GM23338 (cell line): ENCODE results near the gene ZFYVE28. TPM values are rescaled to one million over a fixed set of nuclear protein-coding genes. Genes with fewer than 3 reads are reported as not detected.

Source experiments
- ATAC-seq: fragments of 200-7000 bp; cut with Tn5 transposase; 3 replicates; pipeline ENCODE4 v1.9.1; 2020
- DNase-seq: peaks from one replicate; pipeline ENCODE4 v3.0.0-alpha.2; 2015; ENCODE audit warnings: low spot score
- H2AFZ ChIP-seq: fragments of 200-600 bp; sonication (generic); 2 replicates; pipeline ENCODE4 v1.8.0; 2016; ENCODE audit warnings: antibody characterized with exemption, mild to moderate bottlenecking, moderate library complexity
- H3F3A ChIP-seq: fragments of 200-600 bp; sonication (generic); replicated peaks from 2 replicates; pipeline ENCODE4 v1.8.0; 2017; ENCODE audit warnings: antibody characterized with exemption, mixed run types, low read depth
- H3K27ac ChIP-seq: fragments of 200-600 bp; sonication (generic); 2 replicates; pipeline ENCODE4 v1.6.1; 2016; ENCODE audit warnings: low read depth
- H3K27me3 ChIP-seq: fragments of 200-600 bp; sonication (generic); 2 replicates; pipeline ENCODE4 v1.8.0; 2016; ENCODE audit warnings: mild to moderate bottlenecking, mixed run types, moderate library complexity; ENCODE audit not compliant: insufficient read depth
- H3K36me3 ChIP-seq: fragments of 200-600 bp; sonication (generic); 2 replicates; pipeline ENCODE4 v1.8.0; 2016; ENCODE audit warnings: mild to moderate bottlenecking; ENCODE audit not compliant: insufficient read depth
- H3K4me1 ChIP-seq: fragments of 200-600 bp; sonication (generic); 2 replicates; pipeline ENCODE4 v1.8.0; 2016; ENCODE audit warnings: mild to moderate bottlenecking, moderate library complexity; ENCODE audit not compliant: insufficient read depth
- H3K4me2 ChIP-seq: fragments of 200-600 bp; sonication (generic); 2 replicates; pipeline ENCODE4 v1.7.1; 2017; ENCODE audit warnings: mixed run types
- H3K4me3 ChIP-seq: fragments of 200-600 bp; sonication (generic); 2 replicates; pipeline ENCODE4 v1.6.1; 2016; ENCODE audit warnings: mixed run types
- H3K79me2 ChIP-seq: fragments of 200-600 bp; sonication (generic); replicated peaks from 2 replicates; pipeline ENCODE4 v1.8.0; 2017; ENCODE audit warnings: mild to moderate bottlenecking; ENCODE audit not compliant: insufficient read depth
- H3K9me2 ChIP-seq: fragments of 200-600 bp; sonication (generic); 2 replicates; pipeline ENCODE4 v1.8.0; 2017; ENCODE audit not compliant: insufficient read depth
- H4K20me1 ChIP-seq: fragments of 200-600 bp; sonication (generic); replicated peaks from 2 replicates; pipeline ENCODE4 v1.8.0; 2017; ENCODE audit warnings: mild to moderate bottlenecking; ENCODE audit not compliant: insufficient read depth
- H3K27ac Mint-ChIP-seq: 2 replicates; pipeline ENCODE4 v1.8.0; 2020; ENCODE audit warnings: inconsistent platforms, mild to moderate bottlenecking, moderate library complexity, mixed read lengths
- H3K27me3 Mint-ChIP-seq: 3 replicates; pipeline ENCODE4 v1.8.0; 2022; ENCODE audit warnings: low read depth, mild to moderate bottlenecking, moderate library complexity, mixed read lengths, inconsistent platforms; ENCODE audit not compliant: insufficient read depth, poor library complexity
- H3K36me3 Mint-ChIP-seq: 3 replicates; pipeline ENCODE4 v1.8.0; 2021; ENCODE audit warnings: low read depth, mild to moderate bottlenecking, inconsistent platforms, moderate library complexity, mixed read lengths
- H3K4me1 Mint-ChIP-seq: 3 replicates; pipeline ENCODE4 v1.8.0; 2020; ENCODE audit warnings: mild to moderate bottlenecking, inconsistent platforms, mixed read lengths
- H3K4me3 Mint-ChIP-seq: 3 replicates; pipeline ENCODE4 v1.8.0; 2021; ENCODE audit warnings: moderate library complexity, mild to moderate bottlenecking, inconsistent platforms, mixed read lengths
- H3K9me3 Mint-ChIP-seq: 3 replicates; pipeline ENCODE4 v1.8.0; 2020; ENCODE audit warnings: moderate library complexity, mild to moderate bottlenecking, inconsistent platforms, mixed read lengths
- NANOG ChIP-seq: IDR thresholded peaks from 2 replicates; pipeline ENCODE4 v1.6.1; 2016; ENCODE audit warnings: antibody characterized with exemption, borderline replicate concordance
- POLR2AphosphoS5 ChIP-seq: IDR thresholded peaks from 2 replicates; pipeline ENCODE4 v1.6.1; 2016; ENCODE audit warnings: antibody characterized with exemption, low read depth
- STAT1 ChIP-seq: IDR thresholded peaks from one replicate; pipeline ENCODE4 v1.6.1; 2016; ENCODE audit warnings: antibody characterized with exemption; ENCODE audit not compliant: unreplicated experiment
- ZNF331 ChIP-seq: fragments of 250-450 bp; sonication (Bioruptor Pico); IDR thresholded peaks from 2 replicates; pipeline ENCODE4 v1.5.0; 2020; ENCODE audit warnings: low read depth, mild to moderate bottlenecking, moderate library complexity
- polyA plus RNA-seq: library from polyadenylated mRNA; unstranded; fragments of >200 nt; fragmentation: Nextera tagmentation; extraction: Ambion mirVana; gene quantifications from 2 replicates; pipeline ENCODE4 v1.2.1, GENCODE V29; 2016
- total RNA-seq: library from RNA; depleted of rRNA; stranded (reverse); fragments of >200 nt; shearing (Covaris generic); gene quantifications from 2 replicates; pipeline ENCODE4 v1.2.3, GENCODE V29; 2014
- TF ChIP-seq, protein P1 (sequence below), 2 experiments: fragments of 200-600 bp in 1 of 2; sonication (generic) in 1 of 2; conservative IDR thresholded peaks; 2 replicates each; pipeline versions ENCODE4 v1.5.1 to v1.6.1; 2016 to 2017; ENCODE audit warnings: antibody characterized with exemption in 2 of 2, low read depth in 2 of 2, mild to moderate bottlenecking in 2 of 2, moderate library complexity in 1 of 2
- TF ChIP-seq, protein P2 (sequence below): fragments of 250-450 bp; sonication (Bioruptor Pico); IDR thresholded peaks from 2 replicates; pipeline ENCODE4 v1.5.0; 2020; ENCODE audit warnings: mild to moderate bottlenecking, moderate library complexity

The ZFYVE28 gene
- total and polyA plus RNA-seq, 2 experiments from 2014 or later, result 2.6 to 4.6 TPM

- H3K4me1 Mint-ChIP-seq, result peaks cover 25% of the 10 kb centered on the region
- H3K27me3 ChIP-seq, result peaks cover 44% of the 10 kb centered on the region
- H3K9me3 Mint-ChIP-seq, result no peaks in the 10 kb centered on the region; the same call in 2 of the 3 replicates
- no peak overlapping the region for H3K27ac Mint-ChIP-seq
- no peak overlapping the region for H3K4me3 Mint-ChIP-seq
- no peaks in the 10 kb centered on the region; the same call in 2 of the 3 replicates for H3K36me3 Mint-ChIP-seq
- peaks cover 22% of the 10 kb centered on the region; the same call in 1 of the 2 replicates for H3K4me1 ChIP-seq
- H3K79me2 ChIP-seq, result no peaks in the 10 kb centered on the region
- H2AFZ ChIP-seq, result no peak overlapping the region
- no peak overlapping the region for H3K4me2 ChIP-seq
- no peaks in the 10 kb centered on the region for H3F3A ChIP-seq
- H3K36me3 ChIP-seq, result no peaks in the 10 kb centered on the region
- H4K20me1 ChIP-seq, result no peaks in the 10 kb centered on the region; the same call in 1 of the 2 replicates
- no peak for DNase-seq
- TF ChIP-seq ZNF331 (CRISPR knock-in tag), result no peak
- peaks cover 42% of the 10 kb centered on the region for H3K27me3 Mint-ChIP-seq
- no peak overlapping the region for H3K4me3 ChIP-seq
- H3K9me2 ChIP-seq, result no peaks in the 10 kb centered on the region
- ATAC-seq, result no peak
- H3K27ac ChIP-seq, result no peak overlapping the region
Measured at GRCh38 chr4:2421928-2422327, 3.5 kb upstream of the ZFYVE28 start.

GRCh38 chr4:2419814-2420213 is 1.4 kb upstream of the ZFYVE28 start:
- Mint-ChIP-seq H3K4me1 (peaks cover 34% of the 10 kb centered on the region), H3K27ac (no peak overlapping the region), H3K9me3 (no peaks in the 10 kb centered on the region; the same call in 2 of the 3 replicates), H3K4me3 (peak overlapping the region; percentile 74; the same call in 2 of the 3 replicates), H3K27me3 (peaks cover 63% of the 10 kb centered on the region), H3K36me3 (no peaks in the 10 kb centered on the region; the same call in 2 of the 3 replicates)
- TF ChIP-seq STAT1 (no peak), NANOG (no peak), POLR2AphosphoS5 (no peak)
- TF ChIP-seq, protein P1, sequence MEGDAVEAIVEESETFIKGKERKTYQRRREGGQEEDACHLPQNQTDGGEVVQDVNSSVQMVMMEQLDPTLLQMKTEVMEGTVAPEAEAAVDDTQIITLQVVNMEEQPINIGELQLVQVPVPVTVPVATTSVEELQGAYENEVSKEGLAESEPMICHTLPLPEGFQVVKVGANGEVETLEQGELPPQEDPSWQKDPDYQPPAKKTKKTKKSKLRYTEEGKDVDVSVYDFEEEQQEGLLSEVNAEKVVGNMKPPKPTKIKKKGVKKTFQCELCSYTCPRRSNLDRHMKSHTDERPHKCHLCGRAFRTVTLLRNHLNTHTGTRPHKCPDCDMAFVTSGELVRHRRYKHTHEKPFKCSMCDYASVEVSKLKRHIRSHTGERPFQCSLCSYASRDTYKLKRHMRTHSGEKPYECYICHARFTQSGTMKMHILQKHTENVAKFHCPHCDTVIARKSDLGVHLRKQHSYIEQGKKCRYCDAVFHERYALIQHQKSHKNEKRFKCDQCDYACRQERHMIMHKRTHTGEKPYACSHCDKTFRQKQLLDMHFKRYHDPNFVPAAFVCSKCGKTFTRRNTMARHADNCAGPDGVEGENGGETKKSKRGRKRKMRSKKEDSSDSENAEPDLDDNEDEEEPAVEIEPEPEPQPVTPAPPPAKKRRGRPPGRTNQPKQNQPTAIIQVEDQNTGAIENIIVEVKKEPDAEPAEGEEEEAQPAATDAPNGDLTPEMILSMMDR (conservative IDR thresholded peaks at IDR 0.05; ENCODE audit: low read depth in 2 of 2), result no peak
- TF ChIP-seq, protein P2, sequence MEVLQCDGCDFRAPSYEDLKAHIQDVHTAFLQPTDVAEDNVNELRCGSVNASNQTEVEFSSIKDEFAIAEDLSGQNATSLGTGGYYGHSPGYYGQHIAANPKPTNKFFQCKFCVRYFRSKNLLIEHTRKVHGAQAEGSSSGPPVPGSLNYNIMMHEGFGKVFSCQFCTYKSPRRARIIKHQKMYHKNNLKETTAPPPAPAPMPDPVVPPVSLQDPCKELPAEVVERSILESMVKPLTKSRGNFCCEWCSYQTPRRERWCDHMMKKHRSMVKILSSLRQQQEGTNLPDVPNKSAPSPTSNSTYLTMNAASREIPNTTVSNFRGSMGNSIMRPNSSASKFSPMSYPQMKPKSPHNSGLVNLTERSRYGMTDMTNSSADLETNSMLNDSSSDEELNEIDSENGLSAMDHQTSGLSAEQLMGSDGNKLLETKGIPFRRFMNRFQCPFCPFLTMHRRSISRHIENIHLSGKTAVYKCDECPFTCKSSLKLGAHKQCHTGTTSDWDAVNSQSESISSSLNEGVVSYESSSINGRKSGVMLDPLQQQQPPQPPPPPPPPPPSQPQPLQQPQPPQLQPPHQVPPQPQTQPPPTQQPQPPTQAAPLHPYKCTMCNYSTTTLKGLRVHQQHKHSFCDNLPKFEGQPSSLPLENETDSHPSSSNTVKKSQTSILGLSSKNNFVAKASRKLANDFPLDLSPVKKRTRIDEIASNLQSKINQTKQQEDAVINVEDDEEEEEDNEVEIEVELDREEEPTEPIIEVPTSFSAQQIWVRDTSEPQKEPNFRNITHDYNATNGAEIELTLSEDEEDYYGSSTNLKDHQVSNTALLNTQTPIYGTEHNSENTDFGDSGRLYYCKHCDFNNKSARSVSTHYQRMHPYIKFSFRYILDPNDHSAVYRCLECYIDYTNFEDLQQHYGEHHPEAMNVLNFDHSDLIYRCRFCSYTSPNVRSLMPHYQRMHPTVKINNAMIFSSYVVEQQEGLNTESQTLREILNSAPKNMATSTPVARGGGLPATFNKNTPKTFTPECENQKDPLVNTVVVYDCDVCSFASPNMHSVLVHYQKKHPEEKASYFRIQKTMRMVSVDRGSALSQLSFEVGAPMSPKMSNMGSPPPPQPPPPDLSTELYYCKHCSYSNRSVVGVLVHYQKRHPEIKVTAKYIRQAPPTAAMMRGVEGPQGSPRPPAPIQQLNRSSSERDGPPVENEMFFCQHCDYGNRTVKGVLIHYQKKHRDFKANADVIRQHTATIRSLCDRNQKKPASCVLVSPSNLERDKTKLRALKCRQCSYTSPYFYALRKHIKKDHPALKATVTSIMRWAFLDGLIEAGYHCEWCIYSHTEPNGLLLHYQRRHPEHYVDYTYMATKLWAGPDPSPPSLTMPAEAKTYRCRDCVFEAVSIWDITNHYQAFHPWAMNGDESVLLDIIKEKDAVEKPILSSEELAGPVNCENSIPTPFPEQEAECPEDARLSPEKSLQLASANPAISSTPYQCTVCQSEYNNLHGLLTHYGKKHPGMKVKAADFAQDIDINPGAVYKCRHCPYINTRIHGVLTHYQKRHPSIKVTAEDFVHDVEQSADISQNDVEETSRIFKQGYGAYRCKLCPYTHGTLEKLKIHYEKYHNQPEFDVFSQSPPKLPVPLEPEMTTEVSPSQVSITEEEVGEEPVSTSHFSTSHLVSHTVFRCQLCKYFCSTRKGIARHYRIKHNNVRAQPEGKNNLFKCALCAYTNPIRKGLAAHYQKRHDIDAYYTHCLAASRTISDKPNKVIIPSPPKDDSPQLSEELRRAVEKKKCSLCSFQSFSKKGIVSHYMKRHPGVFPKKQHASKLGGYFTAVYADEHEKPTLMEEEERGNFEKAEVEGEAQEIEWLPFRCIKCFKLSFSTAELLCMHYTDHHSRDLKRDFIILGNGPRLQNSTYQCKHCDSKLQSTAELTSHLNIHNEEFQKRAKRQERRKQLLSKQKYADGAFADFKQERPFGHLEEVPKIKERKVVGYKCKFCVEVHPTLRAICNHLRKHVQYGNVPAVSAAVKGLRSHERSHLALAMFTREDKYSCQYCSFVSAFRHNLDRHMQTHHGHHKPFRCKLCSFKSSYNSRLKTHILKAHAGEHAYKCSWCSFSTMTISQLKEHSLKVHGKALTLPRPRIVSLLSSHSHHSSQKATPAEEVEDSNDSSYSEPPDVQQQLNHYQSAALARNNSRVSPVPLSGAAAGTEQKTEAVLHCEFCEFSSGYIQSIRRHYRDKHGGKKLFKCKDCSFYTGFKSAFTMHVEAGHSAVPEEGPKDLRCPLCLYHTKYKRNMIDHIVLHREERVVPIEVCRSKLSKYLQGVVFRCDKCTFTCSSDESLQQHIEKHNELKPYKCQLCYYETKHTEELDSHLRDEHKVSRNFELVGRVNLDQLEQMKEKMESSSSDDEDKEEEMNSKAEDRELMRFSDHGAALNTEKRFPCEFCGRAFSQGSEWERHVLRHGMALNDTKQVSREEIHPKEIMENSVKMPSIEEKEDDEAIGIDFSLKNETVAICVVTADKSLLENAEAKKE (CRISPR knock-in tag), result no peak
- Histone ChIP-seq H3K79me2 (no peaks in the 10 kb centered on the region), H3K4me3 (no peak overlapping the region), H3K36me3 (no peaks in the 10 kb centered on the region), H2AFZ (no peak overlapping the region), H3K9me2 (no peaks in the 10 kb centered on the region), H3K4me2 (peak overlapping the region; percentile 79; the same call in 1 of the 2 replicates), H3K4me1 (peaks cover 34% of the 10 kb centered on the region; the same call in 1 of the 2 replicates), H3K27ac (no peak overlapping the region), H3K27me3 (peaks cover 65% of the 10 kb centered on the region), H4K20me1 (peaks cover 6% of the 10 kb centered on the region), H3F3A (peaks cover 5% of the 10 kb centered on the region; the same call in 1 of the 2 replicates)
- DNase-seq, result no peak
- no peak for ATAC-seq
